GM12873 (cell line): Measurements from ENCODE around the gene DYNLT2.

Source experiments
- TF ChIP-seq, protein P1 (sequence below): IDR thresholded peaks from 2 replicates; pipeline ENCODE4 v1.5.1; 2012; ENCODE audit warnings: low read depth, mild to moderate bottlenecking, moderate library complexity, low read length, control low read depth; ENCODE audit not compliant: insufficient read depth; ENCODE audit errors: missing control alignments

The DYNLT2 gene

GRCh38 chr6:169692516-169692915, 58.9 kb downstream of the DYNLT2 start:
- TF ChIP-seq, protein P1, sequence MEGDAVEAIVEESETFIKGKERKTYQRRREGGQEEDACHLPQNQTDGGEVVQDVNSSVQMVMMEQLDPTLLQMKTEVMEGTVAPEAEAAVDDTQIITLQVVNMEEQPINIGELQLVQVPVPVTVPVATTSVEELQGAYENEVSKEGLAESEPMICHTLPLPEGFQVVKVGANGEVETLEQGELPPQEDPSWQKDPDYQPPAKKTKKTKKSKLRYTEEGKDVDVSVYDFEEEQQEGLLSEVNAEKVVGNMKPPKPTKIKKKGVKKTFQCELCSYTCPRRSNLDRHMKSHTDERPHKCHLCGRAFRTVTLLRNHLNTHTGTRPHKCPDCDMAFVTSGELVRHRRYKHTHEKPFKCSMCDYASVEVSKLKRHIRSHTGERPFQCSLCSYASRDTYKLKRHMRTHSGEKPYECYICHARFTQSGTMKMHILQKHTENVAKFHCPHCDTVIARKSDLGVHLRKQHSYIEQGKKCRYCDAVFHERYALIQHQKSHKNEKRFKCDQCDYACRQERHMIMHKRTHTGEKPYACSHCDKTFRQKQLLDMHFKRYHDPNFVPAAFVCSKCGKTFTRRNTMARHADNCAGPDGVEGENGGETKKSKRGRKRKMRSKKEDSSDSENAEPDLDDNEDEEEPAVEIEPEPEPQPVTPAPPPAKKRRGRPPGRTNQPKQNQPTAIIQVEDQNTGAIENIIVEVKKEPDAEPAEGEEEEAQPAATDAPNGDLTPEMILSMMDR, result no peak

DNA sequence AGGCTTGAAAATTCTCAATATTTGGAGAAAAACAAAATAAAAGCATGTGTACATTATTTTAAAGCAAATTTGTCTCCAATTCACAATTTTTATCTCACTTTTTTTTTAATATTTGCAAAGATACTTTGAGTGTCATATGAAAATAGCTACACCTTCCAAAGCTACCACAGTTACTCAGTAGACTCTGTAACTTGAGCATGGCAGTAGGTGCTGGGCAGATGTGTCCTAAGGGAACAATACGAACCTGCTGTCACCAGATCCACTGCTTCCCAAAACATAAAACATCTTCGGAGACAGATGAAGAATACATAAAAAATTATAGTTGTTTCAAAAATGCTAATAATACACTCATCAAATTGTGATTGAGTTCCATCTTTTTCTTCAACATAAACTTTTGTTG, 60.1 kb downstream of the DYNLT2 start:
- TF ChIP-seq, protein P1, result no peak
